Liver (tissue), 9 donors: ENCODE results near the gene GMEB2. TPM values are rescaled to one million over a fixed set of nuclear protein-coding genes. Genes with fewer than 3 reads are reported as not detected.

ENCODE experiments used
- DNase-seq: peaks from one replicate; pipeline ENCODE4 v3.0.0-alpha.2; 2017; ENCODE audit warnings: low spot score
- H3K27ac ChIP-seq, 2 donors: one replicate each; pipeline ENCODE4 v1.7.0; 2013; ENCODE audit warnings: inconsistent platforms in 2 of 2, low read length in 2 of 2, control low read depth in 1 of 2, low read depth in 1 of 2, mild to moderate bottlenecking in 1 of 2
- H3K27me3 ChIP-seq, 4 donors: one replicate each; pipeline versions ENCODE4 v1.6.1 to v1.7.0; 2013; ENCODE audit warnings: low read length in 3 of 4, inconsistent platforms in 1 of 4, mild to moderate bottlenecking in 1 of 4, moderate library complexity in 1 of 4; ENCODE audit not compliant: control insufficient read depth in 4 of 4, insufficient read depth in 4 of 4
- H3K36me3 ChIP-seq, 4 donors: one replicate each; pipeline versions ENCODE4 v1.6.1 to v1.7.0; 2013; ENCODE audit warnings: low read length in 3 of 4, mild to moderate bottlenecking in 3 of 4, low read depth in 1 of 4, moderate library complexity in 1 of 4; ENCODE audit not compliant: control insufficient read depth in 4 of 4, insufficient read depth in 3 of 4
- H3K4me1 ChIP-seq, 4 donors: one replicate each; pipeline versions ENCODE4 v1.6.1 to v1.7.0; 2013; ENCODE audit warnings: low read length in 3 of 4, mild to moderate bottlenecking in 3 of 4, moderate library complexity in 1 of 4; ENCODE audit not compliant: control insufficient read depth in 4 of 4, insufficient read depth in 4 of 4
- H3K4me3 ChIP-seq, 3 donors: one replicate each; pipeline versions ENCODE4 v1.6.1 to v1.7.0; 2013; ENCODE audit warnings: low read length in 3 of 3, control low read depth in 1 of 3, low read depth in 1 of 3, mild to moderate bottlenecking in 1 of 3
- H3K9ac ChIP-seq, 2 donors: one replicate each; pipeline ENCODE4 v1.7.0; 2013; ENCODE audit warnings: low read length in 2 of 2, mild to moderate bottlenecking in 2 of 2, moderate library complexity in 2 of 2, control low read depth in 1 of 2, low read depth in 1 of 2
- H3K9me3 ChIP-seq, 4 donors: one replicate each; pipeline versions ENCODE4 v1.6.1 to v1.7.0; 2013; ENCODE audit warnings: low read length in 3 of 4; ENCODE audit not compliant: control insufficient read depth in 4 of 4
- EGR1 ChIP-seq, 2 donors: IDR thresholded peaks; 2 replicates each; pipeline ENCODE4 v1.6.1; 2016 to 2018; ENCODE audit warnings: antibody characterized with exemption in 2 of 2, low read depth in 2 of 2
- FOXA2 ChIP-seq: IDR thresholded peaks from 2 replicates; pipeline ENCODE4 v1.6.1; 2016; ENCODE audit warnings: antibody characterized with exemption
- GABPA ChIP-seq, 2 donors: IDR thresholded peaks in 1 of 2; conservative IDR thresholded peaks in 1 of 2; 2 replicates each; pipeline ENCODE4 v1.6.1; 2016; ENCODE audit warnings: antibody characterized with exemption in 2 of 2, mild to moderate bottlenecking in 1 of 2, moderate library complexity in 1 of 2
- HNF4A ChIP-seq, 2 donors: conservative IDR thresholded peaks; 2 replicates each; pipeline ENCODE4 v1.6.1; 2016; ENCODE audit warnings: antibody characterized with exemption in 2 of 2, mild to moderate bottlenecking in 2 of 2
- JUND ChIP-seq, 2 donors: IDR thresholded peaks; 2 replicates each; pipeline ENCODE4 v1.6.1; 2016; ENCODE audit warnings: antibody characterized with exemption in 2 of 2
- RXRA ChIP-seq, 2 donors: IDR thresholded peaks; 2 replicates each; pipeline ENCODE4 v1.6.1; 2017 to 2018; ENCODE audit warnings: antibody characterized with exemption in 2 of 2, mild to moderate bottlenecking in 1 of 2
- SP1 ChIP-seq: IDR thresholded peaks from 2 replicates; pipeline ENCODE4 v1.6.1; 2018; ENCODE audit warnings: antibody characterized with exemption, mild to moderate bottlenecking
- YY1 ChIP-seq: IDR thresholded peaks from 2 replicates; pipeline ENCODE4 v1.6.1; 2016; ENCODE audit warnings: antibody characterized with exemption, mild to moderate bottlenecking
- WGBS: extraction: QIAGEN DNeasy Blood & Tissue Kit; methylation state at CpG from one replicate; pipeline ENCODE4 v1.1.7; 2013; 5-methylcytosine and 5-hydroxymethylcytosine counted together
- polyA plus RNA-seq, 2 donors: library from polyadenylated mRNA; stranded (reverse) in 1 of 2; unstranded in 1 of 2; fragments of 200-250 nt in 1 of 2; fragments of >200 nt in 1 of 2; fragmentation: Nextera tagmentation in 1 of 2; extraction: Ambion mirVana in 1 of 2; gene quantifications; one replicate each; pipeline versions ENCODE4 v1.2.1 to v1.2.3, GENCODE V29; 2013 to 2015
- total RNA-seq, 2 donors: library from RNA; depleted of rRNA; stranded (reverse); fragments of >200 nt; gene quantifications; one replicate each; pipeline ENCODE4 v1.2.3, GENCODE V29; 2014
- TF ChIP-seq, protein P1 (sequence below): IDR thresholded peaks from 2 replicates; pipeline ENCODE4 v1.6.1; 2016; ENCODE audit warnings: antibody characterized with exemption, mild to moderate bottlenecking
- TF ChIP-seq, protein P2 (sequence below): IDR thresholded peaks from 2 replicates; pipeline ENCODE4 v1.6.1; 2016; ENCODE audit warnings: antibody characterized with exemption
- TF ChIP-seq, protein P3 (sequence below): IDR thresholded peaks from 2 replicates; pipeline ENCODE4 v1.6.1; 2016; ENCODE audit warnings: antibody characterized with exemption
- donor health status: healthy.
- donor health status: healthy.
- donor health status: healthy.
- donor health status: healthy.
- donor health status: healthy.

Gene GMEB2
- total and polyA plus RNA-seq, 4 donors, result 1.3 to 8.6 (median 5.3) TPM

DNA sequence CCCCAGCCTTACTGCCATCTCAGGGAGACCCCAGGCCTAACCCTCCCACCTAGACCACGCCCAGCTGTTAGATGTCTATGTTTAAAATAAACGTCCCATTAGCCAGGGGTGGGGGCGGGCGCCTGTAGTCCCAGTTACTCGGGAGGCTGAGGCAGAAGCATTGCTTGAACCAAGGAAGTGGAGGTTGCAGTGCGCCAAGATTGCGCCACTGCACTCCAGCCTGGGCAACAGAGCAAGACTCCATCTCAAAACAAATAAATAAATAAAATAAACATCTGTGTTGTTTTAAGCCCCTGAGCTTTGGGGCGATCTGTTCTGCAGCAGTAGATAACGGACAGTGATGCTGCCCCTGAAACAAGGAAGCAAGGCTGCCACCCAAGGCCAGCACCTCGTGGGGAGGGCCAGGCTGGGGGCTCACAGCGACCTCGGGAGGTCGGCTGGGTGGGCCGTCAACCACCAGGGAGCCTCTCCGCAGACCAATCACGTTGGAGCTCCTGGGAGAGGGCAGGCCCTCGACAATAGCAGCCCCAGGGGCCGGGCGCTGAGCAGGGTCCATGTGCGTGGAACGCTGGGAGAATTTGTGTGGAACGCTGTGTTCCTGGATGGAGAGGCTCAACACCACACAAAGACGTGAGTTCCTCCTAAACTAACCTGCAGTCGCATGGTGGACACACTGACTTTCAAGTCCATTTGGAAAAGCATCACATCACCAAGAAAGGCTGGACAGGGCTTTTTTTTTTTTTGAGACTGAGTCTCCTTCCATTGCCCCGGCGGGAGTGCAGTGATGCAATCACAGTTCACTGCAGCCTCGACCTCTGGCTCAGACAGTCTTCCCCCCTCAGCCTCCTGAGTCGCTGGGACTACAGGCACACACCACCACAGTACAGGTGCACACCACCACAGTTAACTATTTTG is 51.8 kb downstream of the GMEB2 start:
- no peak for DNase-seq
- Histone ChIP-seq H3K9ac (no peak overlapping the region), H3K4me1 (peaks cover 6 to 22% (median 16%) of the 10 kb centered on the region in 4 donors), H3K4me3 (no peak overlapping the region), H3K27me3 (peaks cover 0 to 2% (median 0%) of the 10 kb centered on the region in 4 donors), H3K9me3 (no peaks in the 10 kb centered on the region), H3K27ac (no peak overlapping the region), H3K36me3 (no peaks in the 10 kb centered on the region)
- TF ChIP-seq, protein P1, sequence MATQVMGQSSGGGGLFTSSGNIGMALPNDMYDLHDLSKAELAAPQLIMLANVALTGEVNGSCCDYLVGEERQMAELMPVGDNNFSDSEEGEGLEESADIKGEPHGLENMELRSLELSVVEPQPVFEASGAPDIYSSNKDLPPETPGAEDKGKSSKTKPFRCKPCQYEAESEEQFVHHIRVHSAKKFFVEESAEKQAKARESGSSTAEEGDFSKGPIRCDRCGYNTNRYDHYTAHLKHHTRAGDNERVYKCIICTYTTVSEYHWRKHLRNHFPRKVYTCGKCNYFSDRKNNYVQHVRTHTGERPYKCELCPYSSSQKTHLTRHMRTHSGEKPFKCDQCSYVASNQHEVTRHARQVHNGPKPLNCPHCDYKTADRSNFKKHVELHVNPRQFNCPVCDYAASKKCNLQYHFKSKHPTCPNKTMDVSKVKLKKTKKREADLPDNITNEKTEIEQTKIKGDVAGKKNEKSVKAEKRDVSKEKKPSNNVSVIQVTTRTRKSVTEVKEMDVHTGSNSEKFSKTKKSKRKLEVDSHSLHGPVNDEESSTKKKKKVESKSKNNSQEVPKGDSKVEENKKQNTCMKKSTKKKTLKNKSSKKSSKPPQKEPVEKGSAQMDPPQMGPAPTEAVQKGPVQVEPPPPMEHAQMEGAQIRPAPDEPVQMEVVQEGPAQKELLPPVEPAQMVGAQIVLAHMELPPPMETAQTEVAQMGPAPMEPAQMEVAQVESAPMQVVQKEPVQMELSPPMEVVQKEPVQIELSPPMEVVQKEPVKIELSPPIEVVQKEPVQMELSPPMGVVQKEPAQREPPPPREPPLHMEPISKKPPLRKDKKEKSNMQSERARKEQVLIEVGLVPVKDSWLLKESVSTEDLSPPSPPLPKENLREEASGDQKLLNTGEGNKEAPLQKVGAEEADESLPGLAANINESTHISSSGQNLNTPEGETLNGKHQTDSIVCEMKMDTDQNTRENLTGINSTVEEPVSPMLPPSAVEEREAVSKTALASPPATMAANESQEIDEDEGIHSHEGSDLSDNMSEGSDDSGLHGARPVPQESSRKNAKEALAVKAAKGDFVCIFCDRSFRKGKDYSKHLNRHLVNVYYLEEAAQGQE, result no peak
- WGBS, result 73% methylated on average over 28 of the region's 28 CpGs

DNA sequence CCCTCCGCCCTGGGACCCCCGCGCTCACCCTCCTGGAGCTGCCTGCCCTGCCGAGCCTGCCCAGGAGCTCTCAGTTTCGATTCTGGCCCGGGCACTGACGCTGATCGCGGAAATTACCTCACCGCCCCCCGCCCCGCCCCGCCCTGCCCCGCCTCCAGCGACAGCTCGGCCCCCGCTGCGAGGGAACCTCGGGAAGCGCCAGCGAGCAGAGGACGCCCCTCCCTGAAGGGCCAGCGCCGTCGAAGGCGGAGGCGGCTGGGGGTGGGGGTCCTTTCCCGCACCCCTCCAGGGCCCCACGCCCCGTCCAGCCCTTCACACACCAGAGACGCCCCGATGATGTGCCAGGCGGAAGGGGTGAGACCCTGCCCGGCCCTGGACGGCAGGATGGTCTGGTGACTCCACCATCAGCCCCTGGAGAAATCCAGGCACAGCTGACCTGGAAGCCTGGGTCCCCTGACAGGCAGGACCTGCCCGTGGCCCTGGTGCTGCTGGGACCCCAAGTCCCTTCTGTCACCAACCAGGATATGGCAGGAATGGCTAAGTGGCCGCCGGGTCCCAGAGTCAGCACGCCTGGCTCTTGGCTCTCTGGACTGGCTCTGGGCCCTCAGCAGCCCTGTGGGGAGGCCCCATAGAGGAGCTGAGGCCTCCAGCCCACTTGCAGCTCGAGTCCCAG is 52.6 kb downstream of the GMEB2 start, which contains the start of gene HELZ2:
Gene HELZ2, minus strand, starts transcription at position 84 of the 673 bp plus-strand sequence. CDS start 1,854 bp downstream, outside the sequence.
- Histone ChIP-seq H3K4me1 (peaks cover 6 to 22% (median 16%) of the 10 kb centered on the region in 4 donors), H3K36me3 (no peaks in the 10 kb centered on the region), H3K9me3 (no peaks in the 10 kb centered on the region), H3K27me3 (peaks cover 0 to 1% (median 0%) of the 10 kb centered on the region in 4 donors), H3K9ac (peak within 1 kb of the TSS; percentile 94 to 95), H3K27ac (peak within 1 kb of the TSS; percentile 63 to 72), H3K4me3 (peak within 1 kb of the TSS; percentile 68 to 96 (median 71))
- TF ChIP-seq SP1 (no peak), GABPA (IDR thresholded peaks at IDR 0.05 in 1 of 2, conservative IDR thresholded peaks at IDR 0.05 in 1 of 2) (no peak), YY1 (no peak), FOXA2 (no peak), JUND (IDR thresholded peaks at IDR 0.05) (no peak), HNF4A (conservative IDR thresholded peaks at IDR 0.05) (no peak), EGR1 (IDR thresholded peaks at IDR 0.05; ENCODE audit: low read depth in 2 of 2) (no peak), RXRA (IDR thresholded peaks at IDR 0.05) (no peak)
- TF ChIP-seq, protein P2, sequence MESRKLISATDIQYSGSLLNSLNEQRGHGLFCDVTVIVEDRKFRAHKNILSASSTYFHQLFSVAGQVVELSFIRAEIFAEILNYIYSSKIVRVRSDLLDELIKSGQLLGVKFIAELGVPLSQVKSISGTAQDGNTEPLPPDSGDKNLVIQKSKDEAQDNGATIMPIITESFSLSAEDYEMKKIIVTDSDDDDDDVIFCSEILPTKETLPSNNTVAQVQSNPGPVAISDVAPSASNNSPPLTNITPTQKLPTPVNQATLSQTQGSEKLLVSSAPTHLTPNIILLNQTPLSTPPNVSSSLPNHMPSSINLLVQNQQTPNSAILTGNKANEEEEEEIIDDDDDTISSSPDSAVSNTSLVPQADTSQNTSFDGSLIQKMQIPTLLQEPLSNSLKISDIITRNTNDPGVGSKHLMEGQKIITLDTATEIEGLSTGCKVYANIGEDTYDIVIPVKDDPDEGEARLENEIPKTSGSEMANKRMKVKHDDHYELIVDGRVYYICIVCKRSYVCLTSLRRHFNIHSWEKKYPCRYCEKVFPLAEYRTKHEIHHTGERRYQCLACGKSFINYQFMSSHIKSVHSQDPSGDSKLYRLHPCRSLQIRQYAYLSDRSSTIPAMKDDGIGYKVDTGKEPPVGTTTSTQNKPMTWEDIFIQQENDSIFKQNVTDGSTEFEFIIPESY, result no peak
- TF ChIP-seq, protein P1, result no peak
- TF ChIP-seq, protein P3, sequence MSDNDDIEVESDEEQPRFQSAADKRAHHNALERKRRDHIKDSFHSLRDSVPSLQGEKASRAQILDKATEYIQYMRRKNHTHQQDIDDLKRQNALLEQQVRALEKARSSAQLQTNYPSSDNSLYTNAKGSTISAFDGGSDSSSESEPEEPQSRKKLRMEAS, result no peak
- peak; percentile 78 for DNase-seq
- WGBS, result 11% methylated on average over 40 of the region's 40 CpGs
